Measurements from ENCODE around the gene LSP1.

DNA sequence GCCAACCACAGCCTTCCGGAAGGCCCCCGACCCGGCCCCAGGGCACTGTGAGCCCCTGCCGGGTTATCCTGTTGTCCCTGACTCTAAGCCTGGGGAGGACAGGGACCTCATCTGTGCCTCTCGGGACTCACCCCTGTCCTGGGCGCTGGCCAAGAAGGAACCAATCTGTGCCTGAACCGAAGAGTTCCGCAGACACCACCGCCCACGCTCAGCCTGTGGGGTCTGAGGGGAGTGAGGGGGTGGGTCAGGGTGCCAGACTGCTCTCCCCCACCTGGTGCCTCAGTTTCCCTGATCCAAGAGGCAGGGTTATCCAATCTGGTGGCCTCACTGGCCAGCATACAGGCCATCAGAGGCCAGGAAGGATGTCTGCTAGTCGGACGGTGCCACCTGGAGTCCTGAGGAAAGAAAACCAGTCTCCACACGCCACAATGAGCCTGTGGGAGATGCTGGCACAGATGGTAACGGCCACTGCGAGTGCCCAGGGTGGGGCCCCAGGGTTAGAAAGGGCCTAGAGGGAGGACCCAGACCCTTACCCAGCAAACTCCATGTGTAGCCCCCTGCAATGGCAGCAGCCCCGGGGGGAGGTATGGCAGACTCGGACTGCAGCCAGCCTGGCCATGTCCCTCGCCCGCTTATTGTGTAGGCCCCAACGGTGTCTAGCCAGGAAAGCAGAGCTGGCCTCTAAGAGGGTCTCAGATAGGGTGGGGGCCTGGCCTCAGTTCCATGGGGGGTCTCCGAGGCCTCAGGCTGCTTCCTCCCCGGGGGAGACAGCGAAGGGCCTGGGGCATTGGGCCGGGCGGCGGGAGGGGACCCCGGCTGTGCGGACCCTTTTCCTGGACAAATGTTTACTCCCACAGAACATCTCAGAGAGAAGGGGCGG lies 65.8 kb downstream of the LSP1 start:
- TF ChIP-seq, protein P1, sequence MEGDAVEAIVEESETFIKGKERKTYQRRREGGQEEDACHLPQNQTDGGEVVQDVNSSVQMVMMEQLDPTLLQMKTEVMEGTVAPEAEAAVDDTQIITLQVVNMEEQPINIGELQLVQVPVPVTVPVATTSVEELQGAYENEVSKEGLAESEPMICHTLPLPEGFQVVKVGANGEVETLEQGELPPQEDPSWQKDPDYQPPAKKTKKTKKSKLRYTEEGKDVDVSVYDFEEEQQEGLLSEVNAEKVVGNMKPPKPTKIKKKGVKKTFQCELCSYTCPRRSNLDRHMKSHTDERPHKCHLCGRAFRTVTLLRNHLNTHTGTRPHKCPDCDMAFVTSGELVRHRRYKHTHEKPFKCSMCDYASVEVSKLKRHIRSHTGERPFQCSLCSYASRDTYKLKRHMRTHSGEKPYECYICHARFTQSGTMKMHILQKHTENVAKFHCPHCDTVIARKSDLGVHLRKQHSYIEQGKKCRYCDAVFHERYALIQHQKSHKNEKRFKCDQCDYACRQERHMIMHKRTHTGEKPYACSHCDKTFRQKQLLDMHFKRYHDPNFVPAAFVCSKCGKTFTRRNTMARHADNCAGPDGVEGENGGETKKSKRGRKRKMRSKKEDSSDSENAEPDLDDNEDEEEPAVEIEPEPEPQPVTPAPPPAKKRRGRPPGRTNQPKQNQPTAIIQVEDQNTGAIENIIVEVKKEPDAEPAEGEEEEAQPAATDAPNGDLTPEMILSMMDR (IDR thresholded peaks at IDR 0.05; ENCODE audit: low read depth, low read length): no peak
- TF ChIP-seq POLR2A (IDR thresholded peaks at IDR 0.05; ENCODE audit: extremely low read depth, insufficient read length): no peak

Measured in NB4 (cell line).